ENCODE measurements around the gene GATC. TPM values are rescaled to one million over a fixed set of nuclear protein-coding genes. Genes with fewer than 3 reads are reported as not detected.

Gene GATC
- total RNA-seq, 1 donor from 2014 or later: 29.3 TPM

DNA sequence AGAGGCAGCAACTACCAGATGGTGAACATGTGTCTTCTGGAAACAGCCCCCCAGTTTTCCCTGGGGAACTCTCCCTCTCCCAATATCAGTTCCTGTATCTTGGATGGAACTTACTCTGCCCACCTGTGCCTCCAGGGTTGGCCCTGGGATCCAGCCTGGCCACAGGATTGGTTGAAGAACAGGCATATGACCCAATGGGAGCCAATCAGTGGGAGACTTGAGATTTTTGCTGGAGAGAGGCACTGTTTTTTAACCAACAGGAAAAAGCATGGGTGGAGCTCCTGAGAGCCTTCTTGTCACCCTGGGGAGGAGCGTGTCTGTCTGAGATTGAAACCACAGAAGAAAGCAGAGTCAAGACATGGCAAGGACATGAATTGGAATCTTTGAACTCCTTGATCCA, 42.0 kb upstream of the GATC start:
- no peaks in the 10 kb centered on the region for H3K27me3 ChIP-seq
- TF ChIP-seq, protein P1, sequence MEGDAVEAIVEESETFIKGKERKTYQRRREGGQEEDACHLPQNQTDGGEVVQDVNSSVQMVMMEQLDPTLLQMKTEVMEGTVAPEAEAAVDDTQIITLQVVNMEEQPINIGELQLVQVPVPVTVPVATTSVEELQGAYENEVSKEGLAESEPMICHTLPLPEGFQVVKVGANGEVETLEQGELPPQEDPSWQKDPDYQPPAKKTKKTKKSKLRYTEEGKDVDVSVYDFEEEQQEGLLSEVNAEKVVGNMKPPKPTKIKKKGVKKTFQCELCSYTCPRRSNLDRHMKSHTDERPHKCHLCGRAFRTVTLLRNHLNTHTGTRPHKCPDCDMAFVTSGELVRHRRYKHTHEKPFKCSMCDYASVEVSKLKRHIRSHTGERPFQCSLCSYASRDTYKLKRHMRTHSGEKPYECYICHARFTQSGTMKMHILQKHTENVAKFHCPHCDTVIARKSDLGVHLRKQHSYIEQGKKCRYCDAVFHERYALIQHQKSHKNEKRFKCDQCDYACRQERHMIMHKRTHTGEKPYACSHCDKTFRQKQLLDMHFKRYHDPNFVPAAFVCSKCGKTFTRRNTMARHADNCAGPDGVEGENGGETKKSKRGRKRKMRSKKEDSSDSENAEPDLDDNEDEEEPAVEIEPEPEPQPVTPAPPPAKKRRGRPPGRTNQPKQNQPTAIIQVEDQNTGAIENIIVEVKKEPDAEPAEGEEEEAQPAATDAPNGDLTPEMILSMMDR (IDR thresholded peaks at IDR 0.05): no peak
- H3K27ac ChIP-seq: no peak overlapping the region
- no peak for DNase-seq
- no peaks in the 10 kb centered on the region for H3K36me3 ChIP-seq
- ATAC-seq: no peak
- intact Hi-C loops (cut with DNase I): no loop called here
- H3K4me1 ChIP-seq: no peaks in the 10 kb centered on the region
- H3K9me3 ChIP-seq: no peaks in the 10 kb centered on the region
- no peak overlapping the region for H3K4me3 ChIP-seq

DNA sequence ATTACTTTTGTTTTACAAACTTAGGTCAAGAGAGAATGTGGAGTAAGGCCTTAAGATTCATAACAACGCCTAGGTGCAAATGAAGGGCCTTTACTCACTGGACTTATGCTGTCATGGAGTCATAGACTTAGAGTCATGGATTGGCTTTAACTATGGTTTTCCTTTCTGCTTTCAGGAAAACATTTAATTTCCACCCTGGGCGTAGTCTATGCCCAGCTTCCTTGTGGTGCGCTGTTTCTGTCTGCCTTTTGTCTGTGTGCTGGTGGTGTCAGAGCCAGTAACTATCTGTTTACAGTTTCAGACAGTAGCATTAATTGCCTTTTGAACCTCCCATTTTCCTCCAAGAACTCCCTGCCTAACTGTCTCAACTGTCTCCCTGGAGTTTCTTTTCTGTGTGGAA, 40.2 kb upstream of the GATC start:
- intact Hi-C loops (cut with DNase I): no loop called here
- Histone ChIP-seq H3K4me1 (no peaks in the 10 kb centered on the region), H3K4me3 (no peak overlapping the region), H3K9me3 (no peaks in the 10 kb centered on the region), H3K36me3 (no peaks in the 10 kb centered on the region), H3K27ac (no peak overlapping the region), H3K27me3 (no peaks in the 10 kb centered on the region)
- TF ChIP-seq, protein P1 (IDR thresholded peaks at IDR 0.05): no peak
- no peak for DNase-seq
- no peak for ATAC-seq

DNA sequence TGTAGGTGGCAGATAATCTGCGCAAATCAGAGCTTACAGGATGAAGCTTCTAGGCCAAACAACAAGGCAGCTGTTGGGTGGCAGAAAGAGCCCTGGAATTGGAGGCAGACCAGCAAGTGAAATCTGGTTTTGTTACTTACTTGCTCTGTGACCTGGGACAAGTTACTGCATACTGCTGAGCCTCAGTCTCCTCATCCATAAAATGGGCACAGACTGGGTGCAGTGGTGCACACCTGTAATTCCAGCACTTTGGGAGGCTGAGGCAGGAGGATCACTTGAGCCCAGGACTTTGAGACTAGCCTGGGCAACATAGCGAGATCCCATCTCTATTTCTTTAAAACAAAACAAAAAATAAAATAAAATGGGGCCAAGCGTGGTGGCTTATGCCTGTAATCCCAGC, 39.7 kb upstream of the GATC start:
- ATAC-seq (no peak), DNase-seq (no peak)
- TF ChIP-seq, protein P1 (IDR thresholded peaks at IDR 0.05): no peak
- H3K4me1 ChIP-seq: no peaks in the 10 kb centered on the region
- H3K4me3 ChIP-seq: no peak overlapping the region
- H3K27ac ChIP-seq: no peak overlapping the region
- no peaks in the 10 kb centered on the region for H3K36me3 ChIP-seq
- no peaks in the 10 kb centered on the region for H3K9me3 ChIP-seq
- H3K27me3 ChIP-seq: no peaks in the 10 kb centered on the region
- intact Hi-C loops (cut with DNase I): no loop called here

DNA sequence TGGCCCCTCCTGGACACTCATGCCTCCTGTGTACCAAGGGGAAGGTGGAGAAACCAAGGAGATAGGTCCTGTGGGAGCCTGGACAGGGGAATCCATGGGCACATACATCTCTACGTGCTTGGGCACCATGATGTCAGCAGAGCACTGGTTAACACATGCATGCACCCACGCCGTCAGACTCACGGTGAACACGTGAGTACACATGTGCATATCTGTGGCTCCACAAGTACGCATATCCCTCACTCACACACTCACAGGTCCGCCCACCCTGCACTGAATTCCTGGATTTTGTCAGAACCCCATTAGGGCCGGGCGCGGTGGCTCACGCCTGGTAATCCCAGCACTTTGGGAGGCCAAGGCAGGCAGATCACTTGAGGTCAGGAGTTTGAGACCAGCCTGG, 37.5 kb upstream of the GATC start:
- Histone ChIP-seq H3K27ac (no peak overlapping the region), H3K4me1 (no peaks in the 10 kb centered on the region), H3K36me3 (no peaks in the 10 kb centered on the region), H3K9me3 (no peaks in the 10 kb centered on the region), H3K27me3 (no peaks in the 10 kb centered on the region), H3K4me3 (no peak overlapping the region)
- TF ChIP-seq, protein P1 (IDR thresholded peaks at IDR 0.05): no peak
- intact Hi-C loops (cut with DNase I): no loop called here
- ATAC-seq: no peak
- DNase-seq: no peak

DNA sequence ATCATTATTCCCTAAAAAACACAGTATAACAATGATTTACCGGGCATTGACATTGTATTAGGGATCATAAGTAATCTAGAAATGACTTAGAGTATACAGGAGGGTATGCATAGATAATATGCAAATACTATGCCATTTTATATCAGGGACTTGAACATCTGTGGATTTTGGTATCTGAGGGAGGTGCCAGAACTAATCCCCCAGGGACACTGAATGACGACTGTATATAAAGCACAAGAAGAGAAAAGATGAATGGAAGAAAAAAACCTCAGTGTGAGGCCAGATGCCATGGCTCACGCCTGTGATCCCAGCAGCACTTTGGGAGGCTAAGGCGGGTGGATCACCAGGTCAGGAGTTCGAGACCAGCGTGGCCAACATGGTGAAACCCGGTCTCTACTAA, 33.8 kb upstream of the GATC start:
- intact Hi-C loops (cut with DNase I): no loop called here
- ATAC-seq: no peak
- DNase-seq: no peak
- Histone ChIP-seq H3K9me3 (no peaks in the 10 kb centered on the region), H3K36me3 (no peaks in the 10 kb centered on the region), H3K4me1 (no peaks in the 10 kb centered on the region), H3K4me3 (no peak overlapping the region), H3K27ac (no peak overlapping the region), H3K27me3 (no peaks in the 10 kb centered on the region)
- TF ChIP-seq, protein P1 (IDR thresholded peaks at IDR 0.05): no peak
